ENCODE data around the gene CAMKMT. TPM values are rescaled to one million over a fixed set of nuclear protein-coding genes. Genes with fewer than 3 reads are reported as not detected.

CAMKMT gene
- total and polyA plus RNA-seq, 2 experiments from 2014 or later = 26.5 to 29.5 TPM

GRCh38 chr2:44573996-44574395 lies 212.2 kb downstream of the CAMKMT start:
- H3K79me2 ChIP-seq (replicated peaks; ENCODE audit: insufficient read depth) = no peaks in the 10 kb centered on the region
- H4K20me1 ChIP-seq (replicated peaks; ENCODE audit: insufficient read depth) = no peaks in the 10 kb centered on the region
- H3K36me3 ChIP-seq (ENCODE audit: insufficient read depth) = no peaks in the 10 kb centered on the region
- TF ChIP-seq JUNB (IDR thresholded peaks at IDR 0.05; ENCODE audit: unreplicated experiment) = no peak
- no peak for TF ChIP-seq POLR2AphosphoS5 (IDR thresholded peaks at IDR 0.05; ENCODE audit: low read depth)
- TF ChIP-seq ETS1 (IDR thresholded peaks at IDR 0.05) = no peak
- TF ChIP-seq NANOG (IDR thresholded peaks at IDR 0.05; ENCODE audit: borderline replicate concordance) = no peak
- TF ChIP-seq STAT1 (IDR thresholded peaks at IDR 0.05; ENCODE audit: unreplicated experiment) = no peak
- no peak for TF ChIP-seq ZNF462 (CRISPR knock-in tag; IDR thresholded peaks at IDR 0.05)
- no peak for TF ChIP-seq EZH2 (IDR thresholded peaks at IDR 0.05; ENCODE audit: low read depth, unreplicated experiment)
- no peak for TF ChIP-seq ZNF114 (CRISPR knock-in tag; IDR thresholded peaks at IDR 0.05)
- no peak for TF ChIP-seq EZH2phosphoT487 (IDR thresholded peaks at IDR 0.05; ENCODE audit: unreplicated experiment)
- TF ChIP-seq CREB1 (CRISPR knock-in tag; IDR thresholded peaks at IDR 0.05; ENCODE audit: low read depth) = no peak
- H3K4me1 Mint-ChIP-seq = peaks cover 15% of the 10 kb centered on the region
- H3F3A ChIP-seq (replicated peaks; ENCODE audit: low read depth) = no peaks in the 10 kb centered on the region
- no peak overlapping the region for H3K4me3 Mint-ChIP-seq
- no peak for DNase-seq (ENCODE audit: low spot score)
- no peaks in the 10 kb centered on the region for H3K36me3 Mint-ChIP-seq (ENCODE audit: low read depth)
- H3K27me3 Mint-ChIP-seq (ENCODE audit: insufficient read depth, low read depth, poor library complexity) = no peaks in the 10 kb centered on the region
- H3K4me2 ChIP-seq = no peak overlapping the region
- no peak overlapping the region for H3K27ac Mint-ChIP-seq
- no peaks in the 10 kb centered on the region for H3K27me3 ChIP-seq (ENCODE audit: insufficient read depth)
- H3K9me3 Mint-ChIP-seq = no peaks in the 10 kb centered on the region
- no peaks in the 10 kb centered on the region for H3K9me2 ChIP-seq (ENCODE audit: insufficient read depth)
- H2AFZ ChIP-seq = no peak overlapping the region
- no peaks in the 10 kb centered on the region for H3K4me1 ChIP-seq (ENCODE audit: insufficient read depth)
- H3K27ac ChIP-seq (ENCODE audit: low read depth) = no peak overlapping the region
- no peak overlapping the region for H3K4me3 ChIP-seq
- no peak for ATAC-seq

Measured in GM23338 (cell line).